IPS-20b (cell line): ENCODE results near the gene SUSD6.

Source experiments
- H3K27ac ChIP-seq: one replicate; pipeline ENCODE4 v1.5.1; 2013; ENCODE audit warnings: low read length
- H3K27me3 ChIP-seq: 2 replicates; pipeline ENCODE4 v1.6.1; 2013; ENCODE audit warnings: mild to moderate bottlenecking, low read length, inconsistent platforms; ENCODE audit not compliant: insufficient read depth
- H3K36me3 ChIP-seq: 2 replicates; pipeline ENCODE4 v1.6.1; 2013; ENCODE audit warnings: low read depth, mild to moderate bottlenecking, inconsistent platforms, low read length, moderate library complexity; ENCODE audit not compliant: insufficient read depth
- H3K4me1 ChIP-seq: 2 replicates; pipeline ENCODE4 v1.6.1; 2013; ENCODE audit warnings: mild to moderate bottlenecking, control low read depth, inconsistent platforms, low read length, moderate library complexity; ENCODE audit not compliant: insufficient read depth
- H3K4me3 ChIP-seq: 2 replicates; pipeline ENCODE4 v1.5.1; 2013; ENCODE audit warnings: mild to moderate bottlenecking, low read length, inconsistent platforms
- H3K9ac ChIP-seq: 2 replicates; pipeline ENCODE4 v1.6.1; 2013; ENCODE audit warnings: low read depth, mild to moderate bottlenecking, inconsistent platforms, low read length, moderate library complexity
- H3K9me3 ChIP-seq: 2 replicates; pipeline ENCODE4 v1.6.1; 2013; ENCODE audit warnings: mild to moderate bottlenecking, low read depth, low read length, inconsistent platforms; ENCODE audit not compliant: insufficient read depth

The SUSD6 gene

DNA sequence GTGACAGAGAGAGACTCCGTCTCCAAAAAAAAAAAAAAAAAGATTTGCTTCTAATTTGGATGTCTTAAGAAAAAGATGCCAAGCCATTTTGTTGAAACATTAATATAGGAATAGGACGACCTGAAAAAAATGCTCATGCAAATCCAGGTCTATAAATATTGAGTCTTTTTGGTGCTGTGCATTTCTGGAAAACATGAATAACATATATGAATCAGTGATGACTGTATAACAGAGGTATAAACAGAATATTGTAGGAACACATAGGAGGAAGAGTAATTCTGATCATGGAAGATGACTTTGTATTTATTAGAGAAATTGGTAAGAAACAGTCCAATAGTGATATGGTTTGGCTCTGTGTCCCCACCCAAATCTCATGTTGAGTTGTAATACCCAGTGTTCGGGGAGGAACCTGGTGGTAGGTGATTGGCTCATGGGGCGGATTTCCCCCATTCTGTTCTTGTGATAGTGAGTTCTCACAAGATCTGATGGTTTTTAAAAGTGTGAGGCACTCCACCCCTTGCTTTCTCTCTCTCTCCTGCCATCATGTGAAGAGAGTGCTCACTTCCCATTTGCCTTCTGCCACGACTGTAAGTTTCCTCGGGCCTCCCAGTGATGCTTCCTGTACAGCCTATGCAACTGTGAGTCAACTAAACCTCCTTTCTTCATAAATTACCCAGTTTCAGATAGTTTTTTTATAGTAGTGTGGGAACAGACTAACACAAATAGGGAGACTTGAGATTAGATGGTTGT is 152.5 kb downstream of the SUSD6 start:
- Histone ChIP-seq H3K9me3 (no peaks in the 10 kb centered on the region; the same call in 1 of the 2 replicates), H3K27me3 (no peaks in the 10 kb centered on the region), H3K36me3 (peaks cover 16% of the 10 kb centered on the region), H3K9ac (no peak overlapping the region), H3K4me3 (no peak overlapping the region), H3K27ac (no peak overlapping the region), H3K4me1 (no peaks in the 10 kb centered on the region)
